ENCODE results near the gene KRT86.

- TF ChIP-seq POLR2A (IDR thresholded peaks at IDR 0.05; ENCODE audit: low read depth, low read length) (no peak), POLR2AphosphoS5 (IDR thresholded peaks at IDR 0.05; ENCODE audit: low read depth, low read length) (no peak)
Observed at GRCh38 chr12:52242442-52243258, 31.8 kb upstream of the KRT86 start.

All from GM12892 (cell line).